ENCODE data around the gene GNG11. TPM values are rescaled to one million over a fixed set of nuclear protein-coding genes. Genes with fewer than 3 reads are reported as not detected.

Gene GNG11
- total RNA-seq, 1 donor from 2014 or later, result 0.86 TPM

DNA sequence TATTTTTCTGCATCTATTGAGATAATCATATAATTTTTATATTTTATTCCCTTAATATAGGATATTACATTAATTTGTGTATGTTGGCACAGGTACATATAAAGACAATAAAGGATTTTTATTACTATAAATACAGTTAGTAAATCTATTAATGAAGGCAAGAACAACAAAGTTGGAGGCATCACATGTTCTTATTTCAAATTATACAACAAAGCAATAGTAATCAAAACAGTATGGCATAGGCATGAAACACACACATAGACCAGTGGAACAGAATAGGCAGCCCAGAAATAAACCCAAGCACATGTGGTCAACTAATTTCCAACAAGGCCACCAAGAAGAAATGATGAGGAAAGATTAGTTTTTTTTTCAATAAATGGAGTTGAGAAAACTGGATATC, 42.2 kb upstream of the GNG11 start:
- H3F3A ChIP-seq (ENCODE audit: low read depth), result no peaks in the 10 kb centered on the region
- H3K27me3 Mint-ChIP-seq (ENCODE audit: insufficient read depth, low read depth), result peaks cover 2% of the 10 kb centered on the region
- H4K20me1 ChIP-seq (ENCODE audit: low read depth), result no peaks in the 10 kb centered on the region
- no peak overlapping the region for H3K27ac Mint-ChIP-seq
- H3K9me3 ChIP-seq (ENCODE audit: low read depth), result peaks cover 14% of the 10 kb centered on the region
- H3K79me2 ChIP-seq (ENCODE audit: low read depth), result no peaks in the 10 kb centered on the region
- H2AFZ ChIP-seq (replicated peaks), result no peak overlapping the region
- no peaks in the 10 kb centered on the region for H3K4me1 ChIP-seq
- no peak overlapping the region for H3K4me3 ChIP-seq
- no peak for DNase-seq (ENCODE audit: low spot score)
- no peak overlapping the region for H3K9ac ChIP-seq
- no peak overlapping the region for H3K4me2 ChIP-seq
- no peaks in the 10 kb centered on the region for H3K27me3 ChIP-seq
- H3K36me3 Mint-ChIP-seq, result no peaks in the 10 kb centered on the region
- H3K4me1 Mint-ChIP-seq, result no peaks in the 10 kb centered on the region
- TF ChIP-seq EZH2phosphoT487 (IDR thresholded peaks at IDR 0.05) (no peak), EZH2 (IDR thresholded peaks at IDR 0.05) (no peak)
- TF ChIP-seq, protein P1, sequence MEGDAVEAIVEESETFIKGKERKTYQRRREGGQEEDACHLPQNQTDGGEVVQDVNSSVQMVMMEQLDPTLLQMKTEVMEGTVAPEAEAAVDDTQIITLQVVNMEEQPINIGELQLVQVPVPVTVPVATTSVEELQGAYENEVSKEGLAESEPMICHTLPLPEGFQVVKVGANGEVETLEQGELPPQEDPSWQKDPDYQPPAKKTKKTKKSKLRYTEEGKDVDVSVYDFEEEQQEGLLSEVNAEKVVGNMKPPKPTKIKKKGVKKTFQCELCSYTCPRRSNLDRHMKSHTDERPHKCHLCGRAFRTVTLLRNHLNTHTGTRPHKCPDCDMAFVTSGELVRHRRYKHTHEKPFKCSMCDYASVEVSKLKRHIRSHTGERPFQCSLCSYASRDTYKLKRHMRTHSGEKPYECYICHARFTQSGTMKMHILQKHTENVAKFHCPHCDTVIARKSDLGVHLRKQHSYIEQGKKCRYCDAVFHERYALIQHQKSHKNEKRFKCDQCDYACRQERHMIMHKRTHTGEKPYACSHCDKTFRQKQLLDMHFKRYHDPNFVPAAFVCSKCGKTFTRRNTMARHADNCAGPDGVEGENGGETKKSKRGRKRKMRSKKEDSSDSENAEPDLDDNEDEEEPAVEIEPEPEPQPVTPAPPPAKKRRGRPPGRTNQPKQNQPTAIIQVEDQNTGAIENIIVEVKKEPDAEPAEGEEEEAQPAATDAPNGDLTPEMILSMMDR (IDR thresholded peaks at IDR 0.05), result no peak
- no peak overlapping the region for H3K4me3 Mint-ChIP-seq
- no peak overlapping the region for H3K27ac ChIP-seq
- H3K9me3 Mint-ChIP-seq, result peaks cover 11% of the 10 kb centered on the region
- H3K36me3 ChIP-seq, result no peaks in the 10 kb centered on the region

DNA sequence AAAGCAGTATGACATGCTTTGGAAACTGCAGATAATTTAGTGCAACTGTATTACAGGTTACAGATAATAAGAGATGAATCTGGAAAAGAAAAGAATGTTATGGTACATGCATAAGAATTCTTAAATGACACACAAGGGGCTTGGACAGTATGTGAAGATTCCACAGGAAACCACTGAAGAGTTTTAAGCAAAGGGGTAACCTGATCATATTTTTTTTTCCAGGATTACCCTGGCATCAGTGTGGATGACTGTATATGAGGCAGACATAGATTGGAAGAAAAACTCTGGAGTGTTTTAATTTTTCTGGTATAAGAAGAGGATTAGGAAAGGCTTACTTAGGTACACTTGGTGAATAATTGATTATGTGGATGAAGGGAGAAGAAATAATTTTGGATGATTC, 39.1 kb upstream of the GNG11 start:
- H3K27me3 Mint-ChIP-seq (ENCODE audit: insufficient read depth, low read depth), result peaks cover 1% of the 10 kb centered on the region

DNA sequence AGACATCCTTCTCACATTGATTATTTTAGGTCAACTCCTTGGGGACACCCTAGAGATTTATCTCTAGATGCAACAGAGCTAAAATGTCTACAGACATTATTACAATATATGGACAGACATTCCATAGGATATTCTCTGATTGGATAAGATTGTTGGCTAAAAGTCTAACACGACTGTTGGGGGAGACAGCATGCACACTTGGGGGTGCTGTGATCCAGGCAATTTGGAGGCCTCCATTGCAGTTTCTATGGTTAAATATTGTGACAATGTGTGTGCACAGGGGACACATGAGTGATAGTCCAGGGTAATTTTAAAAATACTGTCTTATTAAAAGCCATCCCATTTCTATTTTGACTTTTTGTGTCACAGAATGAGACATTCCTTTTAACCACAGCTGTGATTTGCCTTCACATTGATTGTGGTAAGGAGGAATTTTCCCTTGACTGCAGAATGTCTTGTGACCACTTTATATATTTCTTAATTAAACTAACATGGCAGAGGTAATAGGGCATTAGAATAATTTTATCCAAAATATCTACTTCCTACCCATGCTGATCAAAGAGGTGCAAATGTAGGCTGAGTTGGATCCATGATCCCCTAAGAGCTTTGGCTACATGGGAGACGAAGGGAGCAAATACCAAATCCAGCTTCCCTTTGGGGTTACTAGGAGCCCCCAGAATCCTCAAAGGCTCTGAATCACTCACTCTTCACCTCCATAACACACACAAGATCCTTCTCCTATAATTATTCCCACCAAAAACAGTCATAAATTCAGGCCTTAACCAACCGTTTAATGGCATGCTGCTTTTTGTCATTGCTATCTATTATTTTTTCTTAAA, 38.2 kb upstream of the GNG11 start:
- no peaks in the 10 kb centered on the region for H3K36me3 Mint-ChIP-seq
- no peaks in the 10 kb centered on the region for H3K79me2 ChIP-seq (ENCODE audit: low read depth)
- H3K4me1 Mint-ChIP-seq, result no peaks in the 10 kb centered on the region
- no peak overlapping the region for H3K4me3 ChIP-seq
- H2AFZ ChIP-seq (replicated peaks), result no peak overlapping the region
- no peaks in the 10 kb centered on the region for H3F3A ChIP-seq (ENCODE audit: low read depth)
- H3K9ac ChIP-seq, result no peak overlapping the region
- peaks cover 11% of the 10 kb centered on the region for H3K9me3 Mint-ChIP-seq
- H3K27ac Mint-ChIP-seq, result no peak overlapping the region
- no peaks in the 10 kb centered on the region for H3K4me1 ChIP-seq
- TF ChIP-seq, protein P1 (IDR thresholded peaks at IDR 0.05), result no peak
- H4K20me1 ChIP-seq (ENCODE audit: low read depth), result no peaks in the 10 kb centered on the region
- H3K27me3 ChIP-seq, result peaks cover 15% of the 10 kb centered on the region
- H3K27ac ChIP-seq, result no peak overlapping the region
- H3K4me3 Mint-ChIP-seq, result no peak overlapping the region
- H3K9me3 ChIP-seq (ENCODE audit: low read depth), result peaks cover 12% of the 10 kb centered on the region
- DNase-seq (ENCODE audit: low spot score), result no peak
- H3K36me3 ChIP-seq, result no peaks in the 10 kb centered on the region
- no peak overlapping the region for H3K4me2 ChIP-seq
- no peaks in the 10 kb centered on the region for H3K27me3 Mint-ChIP-seq (ENCODE audit: insufficient read depth, low read depth)

More for the DNA sequence above, 39.1 kb upstream of the GNG11 start:
- peaks cover 14% of the 10 kb centered on the region for H3K9me3 ChIP-seq (ENCODE audit: low read depth)
- no peak overlapping the region for H3K4me3 ChIP-seq
- H3F3A ChIP-seq (ENCODE audit: low read depth), result no peaks in the 10 kb centered on the region
- H3K9ac ChIP-seq, result no peak overlapping the region
- H3K4me1 Mint-ChIP-seq, result no peaks in the 10 kb centered on the region
- H3K27ac ChIP-seq, result no peak overlapping the region
- peaks cover 11% of the 10 kb centered on the region for H3K9me3 Mint-ChIP-seq
- no peak overlapping the region for H3K27ac Mint-ChIP-seq
- no peaks in the 10 kb centered on the region for H3K36me3 ChIP-seq
- H3K4me1 ChIP-seq, result no peaks in the 10 kb centered on the region
- H3K4me3 Mint-ChIP-seq, result no peak overlapping the region
- no peak for DNase-seq (ENCODE audit: low spot score)
- H2AFZ ChIP-seq (replicated peaks), result no peak overlapping the region
- TF ChIP-seq EZH2 (IDR thresholded peaks at IDR 0.05) (no peak), EZH2phosphoT487 (IDR thresholded peaks at IDR 0.05) (no peak)
- TF ChIP-seq, protein P1 (IDR thresholded peaks at IDR 0.05), result no peak
- H3K36me3 Mint-ChIP-seq, result no peaks in the 10 kb centered on the region
- H4K20me1 ChIP-seq (ENCODE audit: low read depth), result no peaks in the 10 kb centered on the region
- peaks cover 7% of the 10 kb centered on the region for H3K27me3 ChIP-seq
- no peak overlapping the region for H3K4me2 ChIP-seq
- no peaks in the 10 kb centered on the region for H3K79me2 ChIP-seq (ENCODE audit: low read depth)

All from neural progenitor cell (in vitro differentiated cells).